GM23248 (cell line): Measurements from ENCODE around the gene HEG1. TPM values are rescaled to one million over a fixed set of nuclear protein-coding genes. Genes with fewer than 3 reads are reported as not detected.

Source experiments
- DNase-seq: peaks from one replicate; pipeline ENCODE4 v3.0.0-alpha.2; 2015
- H2AFZ ChIP-seq: fragments of 200-600 bp; sonication (generic); 2 replicates; pipeline ENCODE4 v1.6.1; 2016; ENCODE audit warnings: antibody characterized with exemption
- H3F3A ChIP-seq: fragments of 200-600 bp; sonication (generic); 2 replicates; pipeline ENCODE4 v1.6.1; 2016; ENCODE audit warnings: mild to moderate bottlenecking, antibody characterized with exemption, mixed run types; ENCODE audit not compliant: insufficient read depth
- H3K27ac ChIP-seq: fragments of 200-600 bp; sonication (generic); 2 replicates; pipeline ENCODE4 v1.5.1; 2016; ENCODE audit warnings: mild to moderate bottlenecking
- H3K27me3 ChIP-seq: fragments of 200-600 bp; sonication (generic); replicated peaks from 2 replicates; pipeline ENCODE4 v1.6.1; 2016; ENCODE audit warnings: mild to moderate bottlenecking; ENCODE audit not compliant: insufficient read depth
- H3K36me3 ChIP-seq: fragments of 200-600 bp; sonication (generic); 2 replicates; pipeline ENCODE4 v1.6.1; 2016; ENCODE audit warnings: low read depth, mild to moderate bottlenecking
- H3K4me1 ChIP-seq: fragments of 200-600 bp; sonication (generic); 2 replicates; pipeline ENCODE4 v1.6.1; 2016; ENCODE audit warnings: mild to moderate bottlenecking; ENCODE audit not compliant: insufficient read depth
- H3K4me2 ChIP-seq: fragments of 200-600 bp; sonication (generic); one replicate; pipeline ENCODE4 v1.6.1; 2016; ENCODE audit warnings: mild to moderate bottlenecking; ENCODE audit not compliant: unreplicated experiment
- H3K4me3 ChIP-seq: fragments of 200-600 bp; sonication (generic); 2 replicates; pipeline ENCODE4 v1.5.1; 2016; ENCODE audit warnings: mild to moderate bottlenecking
- H3K79me2 ChIP-seq: fragments of 200-600 bp; sonication (generic); 2 replicates; pipeline ENCODE4 v1.6.1; 2016; ENCODE audit warnings: mild to moderate bottlenecking; ENCODE audit not compliant: insufficient read depth
- H3K9ac ChIP-seq: fragments of 200-600 bp; sonication (generic); 2 replicates; pipeline ENCODE4 v1.6.1; 2016; ENCODE audit warnings: mild to moderate bottlenecking
- H3K9me2 ChIP-seq: fragments of 200-600 bp; sonication (generic); 2 replicates; pipeline ENCODE4 v1.6.1; 2016; ENCODE audit warnings: mixed run types, mild to moderate bottlenecking, moderate library complexity; ENCODE audit not compliant: insufficient read depth
- H3K9me3 ChIP-seq: fragments of 200-600 bp; sonication (generic); one replicate; pipeline ENCODE4 v1.6.1; 2017; ENCODE audit warnings: low read depth
- H4K20me1 ChIP-seq: fragments of 200-600 bp; sonication (generic); 2 replicates; pipeline ENCODE4 v1.6.0; 2016; ENCODE audit not compliant: insufficient read depth
- EZH2 ChIP-seq: fragments of 200-600 bp; sonication (generic); IDR thresholded peaks from 2 replicates; pipeline ENCODE4 v1.6.1; 2018; ENCODE audit warnings: antibody characterized with exemption, mild to moderate bottlenecking; ENCODE audit not compliant: insufficient read depth, poor library complexity, severe bottlenecking
- EZH2phosphoT487 ChIP-seq: fragments of 200-600 bp; sonication (generic); IDR thresholded peaks from 2 replicates; pipeline ENCODE4 v1.6.1; 2018; ENCODE audit warnings: antibody characterized with exemption, moderate library complexity, mild to moderate bottlenecking, low read depth; ENCODE audit not compliant: insufficient read depth
- WGBS, 2 experiments: methylation state at CpG; one replicate each; pipeline ENCODE4 v1.1.6; 2015 to 2017; ENCODE audit warnings: low lambda C conversion rate in 2 of 2, low coverage in 1 of 2; ENCODE audit errors: missing lambda C conversion rate in 2 of 2; 5-methylcytosine and 5-hydroxymethylcytosine counted together
- in situ Hi-C: fragments of 300-500 bp; cut with MboI; formaldehyde crosslinking; loops from 2 replicates; pipeline ENCODE4 v1.15.0; 2020
- polyA plus RNA-seq: library from polyadenylated mRNA; unstranded; fragments of >200 nt; fragmentation: Nextera tagmentation; extraction: Ambion mirVana; gene quantifications from 2 replicates; pipeline ENCODE4 v1.2.1, GENCODE V29; 2016
- total RNA-seq: library from RNA; depleted of rRNA; stranded (reverse); fragments of >200 nt; shearing (Covaris generic); gene quantifications from 2 replicates; pipeline ENCODE4 v1.2.3, GENCODE V29; 2014

HEG1 gene
- total and polyA plus RNA-seq, 2 experiments from 2014 or later = 32.1 to 116 TPM

DNA sequence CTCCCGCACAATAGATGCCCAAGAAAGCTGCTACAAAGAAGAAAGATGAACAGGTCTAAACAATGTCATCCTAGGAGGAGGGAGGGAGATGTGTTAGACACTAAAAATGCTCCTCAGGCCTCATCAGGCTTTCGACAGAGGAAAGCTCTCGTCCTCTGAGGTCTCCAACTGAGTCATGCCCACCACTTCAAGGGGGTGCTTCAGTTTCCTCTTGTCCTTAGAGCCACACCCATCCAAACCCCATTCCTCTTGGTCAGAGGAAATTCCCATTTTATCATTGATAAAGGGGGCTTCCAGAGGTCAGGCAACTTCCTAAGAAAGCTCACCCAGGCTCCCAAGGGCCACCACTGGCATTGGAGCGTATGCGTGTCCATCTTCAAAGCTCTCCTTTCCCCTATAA, 50.1 kb downstream of the HEG1 start:
- no peaks in the 10 kb centered on the region for H3K27me3 ChIP-seq
- no peaks in the 10 kb centered on the region for H4K20me1 ChIP-seq
- DNase-seq = peak; percentile 26
- H3K79me2 ChIP-seq = peaks cover 41% of the 10 kb centered on the region
- H3K27ac ChIP-seq = peak overlapping the region; percentile 5; the same call in 1 of the 2 replicates
- H3K9me3 ChIP-seq = no peaks in the 10 kb centered on the region
- no peak overlapping the region for H3K4me2 ChIP-seq
- H3K9me2 ChIP-seq = no peaks in the 10 kb centered on the region
- H3F3A ChIP-seq = peaks cover 80% of the 10 kb centered on the region
- H2AFZ ChIP-seq = no peak overlapping the region
- H3K36me3 ChIP-seq = peaks cover 96% of the 10 kb centered on the region
- H3K9ac ChIP-seq = no peak overlapping the region
- H3K4me3 ChIP-seq = no peak overlapping the region
- WGBS, 2 experiments = 88 to 98% methylated on average over 5 of the region's 5 CpGs
- TF ChIP-seq EZH2phosphoT487 (no peak), EZH2 (no peak)
- H3K4me1 ChIP-seq = peaks cover 14% of the 10 kb centered on the region; the same call in 1 of the 2 replicates
- in situ Hi-C loops = no loop called here

DNA sequence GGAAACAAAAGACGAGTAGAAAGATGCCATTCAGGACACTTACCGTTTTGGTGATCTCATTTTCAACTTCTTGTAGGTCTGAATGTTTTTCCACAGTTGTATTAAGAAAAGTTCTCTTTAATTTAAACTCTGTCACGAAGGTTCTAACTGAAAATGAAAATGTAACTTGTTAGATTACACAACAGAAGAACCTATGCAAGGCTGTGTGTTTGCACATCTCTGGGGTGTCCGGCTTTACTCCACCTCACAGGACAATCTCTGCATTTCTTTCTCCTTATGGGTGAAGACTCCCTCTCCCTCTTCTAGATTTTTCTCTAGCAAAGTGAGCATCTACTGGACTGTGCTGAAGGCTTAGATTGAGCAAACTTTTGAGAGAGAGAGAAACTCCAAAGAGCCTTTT, 50.6 kb downstream of the HEG1 start:
- no peak for TF ChIP-seq EZH2
- TF ChIP-seq EZH2phosphoT487 = no peak
- H4K20me1 ChIP-seq = no peaks in the 10 kb centered on the region
- no peak overlapping the region for H2AFZ ChIP-seq
- H3K9ac ChIP-seq = no peak overlapping the region
- H3K9me3 ChIP-seq = no peaks in the 10 kb centered on the region
- H3K4me2 ChIP-seq = no peak overlapping the region
- peak overlapping the region; percentile 5; the same call in 1 of the 2 replicates for H3K27ac ChIP-seq
- in situ Hi-C loops = no loop called here
- peaks cover 14% of the 10 kb centered on the region; the same call in 1 of the 2 replicates for H3K4me1 ChIP-seq
- no peaks in the 10 kb centered on the region for H3K27me3 ChIP-seq
- H3K9me2 ChIP-seq = no peaks in the 10 kb centered on the region
- peaks cover 96% of the 10 kb centered on the region for H3K36me3 ChIP-seq
- WGBS, 2 experiments = 95 to 98% methylated on average over 4 of the region's 4 CpGs
- H3F3A ChIP-seq = peaks cover 77% of the 10 kb centered on the region
- H3K4me3 ChIP-seq = no peak overlapping the region
- peaks cover 37% of the 10 kb centered on the region for H3K79me2 ChIP-seq
- no peak for DNase-seq

DNA sequence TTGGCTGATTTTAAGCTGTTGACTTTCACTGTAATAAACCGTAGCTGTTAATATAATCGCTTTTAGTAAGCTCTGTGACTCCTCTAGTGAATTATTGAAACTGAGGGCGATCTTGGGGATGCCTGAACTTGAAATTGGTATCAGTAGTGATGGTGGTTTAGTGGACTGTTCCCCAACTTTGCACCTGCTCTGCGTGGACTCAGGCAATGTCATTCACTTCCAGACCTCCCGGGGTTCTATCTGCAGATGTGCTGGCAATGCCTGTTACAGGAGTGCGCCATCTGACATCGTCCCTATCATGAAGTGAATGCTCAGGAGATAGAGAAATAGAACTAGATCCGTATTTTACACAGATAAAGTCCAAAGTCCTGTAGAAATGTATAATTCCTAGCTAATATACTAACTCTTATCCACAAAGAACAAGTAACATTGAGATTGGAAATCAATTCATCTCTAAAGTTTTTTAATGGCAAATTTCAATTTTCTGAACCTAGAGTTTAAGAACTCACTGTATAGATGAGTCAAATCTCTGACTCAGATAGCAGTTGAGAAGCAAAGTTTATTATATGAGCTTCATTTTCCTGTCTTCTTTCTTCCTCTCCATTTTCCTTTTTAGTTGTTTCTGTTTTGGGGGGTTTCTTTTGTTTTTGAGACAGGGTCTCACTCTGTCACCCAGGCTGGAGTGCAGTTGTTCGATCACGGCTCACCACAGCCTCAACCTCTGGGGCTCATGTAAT, 51.8 kb downstream of the HEG1 start:
- peaks cover 96% of the 10 kb centered on the region for H3K36me3 ChIP-seq

DNA sequence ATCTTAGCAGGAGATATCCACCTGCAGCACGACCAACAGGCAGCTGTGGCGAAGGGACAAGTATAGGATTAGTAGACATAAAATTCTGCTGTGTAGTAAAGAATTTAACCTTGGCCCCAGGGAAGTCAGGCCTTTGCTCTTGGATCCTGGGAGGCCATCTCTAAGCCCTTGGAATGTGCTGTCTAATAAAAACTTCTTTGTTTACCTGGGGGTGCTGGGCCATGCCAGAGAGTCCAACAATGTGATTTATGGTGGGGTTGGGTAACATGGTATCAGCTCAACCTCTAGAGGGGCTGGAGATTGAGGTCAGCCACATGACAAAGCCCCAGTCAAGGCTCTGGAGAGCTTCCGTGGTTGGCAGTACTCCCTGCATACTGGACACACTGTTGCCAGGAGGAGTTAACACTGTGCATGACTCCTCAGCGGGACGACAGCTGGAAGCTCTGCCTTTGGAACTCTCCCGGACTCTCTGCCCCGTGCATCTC, 52.4 kb downstream of the HEG1 start:
- H3K79me2 ChIP-seq = peaks cover 22% of the 10 kb centered on the region
- no peak overlapping the region for H3K4me3 ChIP-seq
- no peak overlapping the region for H3K9ac ChIP-seq
- peak overlapping the region; percentile 18 for H3K27ac ChIP-seq
- WGBS, 2 experiments = 40 to 45% methylated on average over 7 of the region's 7 CpGs
- DNase-seq = peak; percentile 59
- H2AFZ ChIP-seq = no peak overlapping the region
- no peaks in the 10 kb centered on the region for H4K20me1 ChIP-seq
- no peaks in the 10 kb centered on the region for H3K27me3 ChIP-seq
- H3K9me3 ChIP-seq = no peaks in the 10 kb centered on the region
- peaks cover 96% of the 10 kb centered on the region for H3K36me3 ChIP-seq
- TF ChIP-seq EZH2 (no peak), EZH2phosphoT487 (no peak)
- no peaks in the 10 kb centered on the region for H3K9me2 ChIP-seq
- in situ Hi-C loops = no loop called here
- peaks cover 68% of the 10 kb centered on the region for H3F3A ChIP-seq
- H3K4me2 ChIP-seq = no peak overlapping the region
- H3K4me1 ChIP-seq = peaks cover 14% of the 10 kb centered on the region; the same call in 1 of the 2 replicates

More for the DNA sequence above, 51.8 kb downstream of the HEG1 start:
- peak; percentile 52 for DNase-seq
- peak overlapping the region; percentile 18 for H3K27ac ChIP-seq
- H3F3A ChIP-seq = peaks cover 72% of the 10 kb centered on the region
- H3K79me2 ChIP-seq = peaks cover 25% of the 10 kb centered on the region
- peak overlapping the region; percentile 9 for H3K4me2 ChIP-seq
- no peak for TF ChIP-seq EZH2phosphoT487
- no peak for TF ChIP-seq EZH2
- no peaks in the 10 kb centered on the region for H3K9me3 ChIP-seq
- no peaks in the 10 kb centered on the region for H4K20me1 ChIP-seq
- H3K4me3 ChIP-seq = no peak overlapping the region
- H3K9me2 ChIP-seq = no peaks in the 10 kb centered on the region
- 76 to 82% methylated on average over 10 of the region's 10 CpGs for WGBS, 2 experiments
- H3K9ac ChIP-seq = no peak overlapping the region; the same call in 1 of the 2 replicates
- peaks cover 14% of the 10 kb centered on the region; the same call in 1 of the 2 replicates for H3K4me1 ChIP-seq
- H3K27me3 ChIP-seq = no peaks in the 10 kb centered on the region
- in situ Hi-C loops = no loop called here
- no peak overlapping the region for H2AFZ ChIP-seq
